Measurements from ENCODE around the gene TOX3. TPM values are rescaled to one million over a fixed set of nuclear protein-coding genes. Genes with fewer than 3 reads are reported as not detected.

The TOX3 gene
- total RNA-seq (2022) (not detected in 2 replicates), Bru-seq, nascent RNA (percentile 2 among the genes with signal in this experiment), BruChase-seq, experiment 1, labeled RNA remaining after a 6-hour chase (percentile 5 among the genes with signal in this experiment), BruChase-seq, experiment 2, labeled RNA remaining after a 2-hour chase (percentile 6 among the genes with signal in this experiment)
- long read RNA-seq, result 0 reads

DNA sequence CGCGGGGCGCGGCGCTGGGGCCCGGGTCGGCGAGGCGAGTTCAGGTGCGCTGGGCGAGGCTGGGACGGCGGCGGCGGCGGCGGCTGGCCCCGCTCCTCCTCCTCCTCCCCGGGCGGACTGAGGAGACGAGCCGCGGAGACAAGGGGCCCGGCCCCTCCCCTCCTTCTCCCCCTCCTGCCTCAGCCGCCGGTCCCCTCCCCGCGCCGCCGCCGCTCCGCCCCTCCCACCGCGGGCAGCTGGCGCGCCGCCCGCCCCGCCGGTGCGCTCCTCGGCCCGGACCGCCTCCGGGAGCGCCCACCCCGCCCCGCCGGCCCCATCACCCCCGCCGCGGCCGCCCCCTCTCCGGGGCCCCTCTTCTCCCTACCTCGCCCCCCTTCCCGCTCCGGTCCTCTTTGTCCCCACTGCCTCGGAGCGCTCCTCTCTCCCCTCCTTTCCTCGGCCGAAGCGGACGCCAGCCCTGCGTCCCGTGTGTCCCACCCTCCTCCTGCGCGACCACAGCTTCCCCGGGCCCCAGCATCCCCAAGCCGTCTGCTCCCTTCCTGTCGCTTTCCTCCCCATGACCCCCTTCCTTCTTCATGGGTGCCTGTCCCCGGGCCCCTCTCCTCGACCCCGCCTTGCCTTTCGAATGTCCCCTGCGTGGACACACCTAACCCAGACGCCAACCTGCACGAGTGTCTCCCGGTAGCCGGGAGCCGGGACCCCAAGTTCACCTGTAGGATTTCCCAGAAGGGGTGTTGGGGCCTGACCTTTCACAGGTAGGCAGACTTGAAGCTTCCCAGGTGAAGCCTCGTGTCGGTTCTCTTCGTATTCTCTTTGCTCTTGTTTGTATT is at the start of gene TOX3:
Gene TOX3, minus strand, starts transcription at position 140 of the 830 bp plus-strand sequence. CDS start 420 bp downstream, outside the sequence.
- no peaks in the 10 kb centered on the region for H3K27me3 Mint-ChIP-seq (ENCODE audit: insufficient read depth, unreplicated experiment)
- no peak within 1 kb of the TSS for H3K27ac Mint-ChIP-seq (ENCODE audit: low read depth, unreplicated experiment)

DNA sequence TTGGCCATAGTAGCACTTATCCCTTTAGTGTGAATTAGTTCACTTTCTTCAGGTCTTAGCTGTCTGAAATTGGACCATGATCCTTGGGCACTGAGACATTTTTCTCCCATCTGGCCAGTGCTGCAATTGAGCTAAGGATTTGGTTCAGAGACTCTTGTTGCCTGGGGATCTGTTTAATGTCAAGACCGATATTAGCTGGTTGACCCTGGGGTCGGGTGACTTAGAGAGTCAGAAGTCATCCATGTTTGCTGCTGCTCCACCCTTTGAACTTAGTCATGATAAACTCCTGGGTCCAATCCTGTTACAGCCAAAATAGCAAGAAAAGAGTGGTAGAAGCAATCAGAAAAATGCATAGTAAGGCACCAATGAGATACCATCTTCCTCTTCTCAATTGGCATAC is 45.8 kb upstream of the TOX3 start:
- intact Hi-C loops (cut with micrococcal nuclease), result no loop called here
- no TSS peak for BruUV-seq (replicated peaks)
- Mint-ChIP-seq H3K9me3 (ENCODE audit: unreplicated experiment) (peaks cover 14% of the 10 kb centered on the region), H3K27me3 (ENCODE audit: insufficient read depth, unreplicated experiment) (no peaks in the 10 kb centered on the region), H3K4me3 (ENCODE audit: unreplicated experiment) (no peak overlapping the region), H3K4me1 (ENCODE audit: insufficient read depth, unreplicated experiment) (no peaks in the 10 kb centered on the region), H3K36me3 (ENCODE audit: insufficient read depth, unreplicated experiment) (no peaks in the 10 kb centered on the region), H3K27ac (ENCODE audit: low read depth, unreplicated experiment) (no peak overlapping the region)
- TF ChIP-seq, protein P1, sequence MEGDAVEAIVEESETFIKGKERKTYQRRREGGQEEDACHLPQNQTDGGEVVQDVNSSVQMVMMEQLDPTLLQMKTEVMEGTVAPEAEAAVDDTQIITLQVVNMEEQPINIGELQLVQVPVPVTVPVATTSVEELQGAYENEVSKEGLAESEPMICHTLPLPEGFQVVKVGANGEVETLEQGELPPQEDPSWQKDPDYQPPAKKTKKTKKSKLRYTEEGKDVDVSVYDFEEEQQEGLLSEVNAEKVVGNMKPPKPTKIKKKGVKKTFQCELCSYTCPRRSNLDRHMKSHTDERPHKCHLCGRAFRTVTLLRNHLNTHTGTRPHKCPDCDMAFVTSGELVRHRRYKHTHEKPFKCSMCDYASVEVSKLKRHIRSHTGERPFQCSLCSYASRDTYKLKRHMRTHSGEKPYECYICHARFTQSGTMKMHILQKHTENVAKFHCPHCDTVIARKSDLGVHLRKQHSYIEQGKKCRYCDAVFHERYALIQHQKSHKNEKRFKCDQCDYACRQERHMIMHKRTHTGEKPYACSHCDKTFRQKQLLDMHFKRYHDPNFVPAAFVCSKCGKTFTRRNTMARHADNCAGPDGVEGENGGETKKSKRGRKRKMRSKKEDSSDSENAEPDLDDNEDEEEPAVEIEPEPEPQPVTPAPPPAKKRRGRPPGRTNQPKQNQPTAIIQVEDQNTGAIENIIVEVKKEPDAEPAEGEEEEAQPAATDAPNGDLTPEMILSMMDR (IDR thresholded peaks at IDR 0.05; ENCODE audit: unreplicated experiment), result no peak
- ChIA-PET CTCF (interaction anchor here (0.9 kb wide), 2 partner anchors 80 to 523 kb away, joined by 3 to 4 read pairs; no protein-coding TSS in a partner anchor), POLR2A (no interaction called here)
- DNase-seq (ENCODE audit: unreplicated experiment), result no peak

More for the DNA sequence above, at the start of gene TOX3:
- no peaks in the 10 kb centered on the region for H3K4me1 Mint-ChIP-seq (ENCODE audit: insufficient read depth, unreplicated experiment)
- no peaks in the 10 kb centered on the region for H3K9me3 Mint-ChIP-seq (ENCODE audit: unreplicated experiment)
- H3K36me3 Mint-ChIP-seq (ENCODE audit: insufficient read depth, unreplicated experiment), result no peaks in the 10 kb centered on the region
- intact Hi-C loops (cut with micrococcal nuclease), result no loop called here
- H3K4me3 Mint-ChIP-seq (ENCODE audit: unreplicated experiment), result no peak within 1 kb of the TSS
- TF ChIP-seq, protein P1 (IDR thresholded peaks at IDR 0.05; ENCODE audit: unreplicated experiment), result no peak
- no TSS peak for BruUV-seq (replicated peaks)
- ChIA-PET CTCF (interaction anchor here (0.6 to 0.8 kb wide), 4 partner anchors 12 to 502 kb away, joined by 3 read pairs; no protein-coding TSS in a partner anchor), POLR2A (no interaction called here)
- no peak for DNase-seq (ENCODE audit: unreplicated experiment)

DNA sequence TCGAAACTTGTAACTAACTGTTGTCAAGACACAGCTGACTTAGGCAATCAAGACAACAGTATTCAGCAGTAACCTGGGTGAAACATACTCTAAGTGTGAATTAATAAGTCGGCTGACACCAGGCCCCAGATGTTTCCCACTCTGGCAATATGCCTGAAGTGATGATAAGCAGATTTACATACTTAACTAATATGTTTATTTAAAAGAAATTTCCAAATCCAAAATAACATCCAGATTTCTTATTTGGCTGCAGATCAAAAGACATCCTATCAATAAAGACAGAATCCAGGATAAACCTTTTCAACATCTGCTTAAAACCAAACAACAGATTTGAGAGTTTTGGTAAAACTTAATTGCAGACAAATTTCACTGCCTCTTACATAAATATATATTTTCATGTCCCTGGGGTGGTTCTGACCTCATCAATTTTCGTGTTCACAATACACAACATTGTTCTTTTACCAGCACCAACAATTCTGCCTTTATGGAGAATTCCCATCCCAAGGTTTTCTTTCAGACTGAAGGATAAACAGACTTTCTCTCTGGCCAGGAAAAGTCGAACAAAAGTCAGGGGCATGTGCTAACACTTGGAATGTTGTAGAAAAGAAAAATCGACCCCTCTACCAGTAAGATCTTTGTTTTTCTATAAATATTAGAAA is 45.1 kb upstream of the TOX3 start:
- Mint-ChIP-seq H3K4me1 (ENCODE audit: insufficient read depth, unreplicated experiment) (no peaks in the 10 kb centered on the region), H3K9me3 (ENCODE audit: unreplicated experiment) (peaks cover 15% of the 10 kb centered on the region), H3K27me3 (ENCODE audit: insufficient read depth, unreplicated experiment) (no peaks in the 10 kb centered on the region), H3K27ac (ENCODE audit: low read depth, unreplicated experiment) (no peak overlapping the region), H3K36me3 (ENCODE audit: insufficient read depth, unreplicated experiment) (no peaks in the 10 kb centered on the region), H3K4me3 (ENCODE audit: unreplicated experiment) (no peak overlapping the region)
- DNase-seq (ENCODE audit: unreplicated experiment), result no peak
- intact Hi-C loops (cut with micrococcal nuclease), result no loop called here
- TF ChIP-seq, protein P1 (IDR thresholded peaks at IDR 0.05; ENCODE audit: unreplicated experiment), result no peak
- no TSS peak for BruUV-seq (replicated peaks)
- ChIA-PET CTCF (no interaction called here), POLR2A (no interaction called here)

DNA sequence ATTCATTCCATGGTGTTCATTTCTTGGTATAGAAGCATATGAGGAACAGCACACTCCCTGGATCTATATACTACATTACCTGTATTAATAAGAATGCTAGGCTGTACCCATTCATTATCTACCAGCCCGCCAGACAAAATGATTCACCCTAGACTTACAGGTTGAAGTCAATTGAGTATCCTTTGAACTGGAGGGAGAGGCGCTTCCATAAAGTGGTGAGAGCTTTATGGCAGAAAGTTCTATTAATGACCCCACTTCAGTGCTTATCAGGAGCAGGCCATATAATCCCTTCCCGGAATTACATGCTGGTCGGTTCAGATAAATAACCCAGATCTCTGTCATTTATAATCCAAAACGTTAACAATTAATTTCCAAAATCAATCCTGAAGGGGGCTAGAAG is 44.5 kb upstream of the TOX3 start:
- H3K9me3 Mint-ChIP-seq (ENCODE audit: unreplicated experiment), result peaks cover 15% of the 10 kb centered on the region
- BruUV-seq (replicated peaks), result no TSS peak
- DNase-seq (ENCODE audit: unreplicated experiment), result no peak
- TF ChIP-seq, protein P1 (IDR thresholded peaks at IDR 0.05; ENCODE audit: unreplicated experiment), result no peak
- H3K4me1 Mint-ChIP-seq (ENCODE audit: insufficient read depth, unreplicated experiment), result no peaks in the 10 kb centered on the region
- no peak overlapping the region for H3K27ac Mint-ChIP-seq (ENCODE audit: low read depth, unreplicated experiment)
- intact Hi-C loops (cut with micrococcal nuclease), result no loop called here
- no peaks in the 10 kb centered on the region for H3K36me3 Mint-ChIP-seq (ENCODE audit: insufficient read depth, unreplicated experiment)
- H3K4me3 Mint-ChIP-seq (ENCODE audit: unreplicated experiment), result no peak overlapping the region
- no peaks in the 10 kb centered on the region for H3K27me3 Mint-ChIP-seq (ENCODE audit: insufficient read depth, unreplicated experiment)
- POLR2A ChIA-PET, result no interaction called here
- CTCF ChIA-PET, result no interaction called here

All from MCF 10A (cell line).